Activated CD4-positive, alpha-beta T cell treated with anti-CD3 and anti-CD28 coated beads for 24 hours (primary cell): ENCODE measurements around the gene ZBED2.
"Not testable (repeated sequence)": the region's sequence is repeated elsewhere in the genome, so short reads cannot be mapped to it uniquely, and the experiment has no call there.

Experiments used
- DNase-seq, 2 donors: peaks; one replicate each; pipeline ENCODE4 v3.0.0-alpha.2; 2020; ENCODE audit warnings: low read depth in 2 of 2

Gene ZBED2

DNA sequence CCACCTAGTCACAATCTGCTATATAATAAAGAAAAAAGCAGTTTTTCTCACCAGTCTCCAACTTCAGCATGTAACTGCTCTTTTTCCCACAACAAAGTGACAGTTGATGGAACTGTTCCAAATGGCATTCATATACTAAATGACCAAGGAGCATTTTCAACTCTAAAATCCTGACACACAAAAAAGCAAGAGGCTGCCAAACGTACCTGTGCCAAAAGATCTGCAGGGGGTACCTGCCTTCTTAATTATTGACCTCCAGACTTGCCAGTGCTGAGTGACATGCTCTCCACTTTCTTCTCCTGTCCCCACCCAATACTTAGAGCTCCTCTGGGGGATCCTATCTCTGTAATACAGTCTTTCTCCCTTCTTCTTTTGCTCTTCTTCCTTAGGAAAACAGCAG is 18.0 kb downstream of the ZBED2 start:
- no peak for DNase-seq

DNA sequence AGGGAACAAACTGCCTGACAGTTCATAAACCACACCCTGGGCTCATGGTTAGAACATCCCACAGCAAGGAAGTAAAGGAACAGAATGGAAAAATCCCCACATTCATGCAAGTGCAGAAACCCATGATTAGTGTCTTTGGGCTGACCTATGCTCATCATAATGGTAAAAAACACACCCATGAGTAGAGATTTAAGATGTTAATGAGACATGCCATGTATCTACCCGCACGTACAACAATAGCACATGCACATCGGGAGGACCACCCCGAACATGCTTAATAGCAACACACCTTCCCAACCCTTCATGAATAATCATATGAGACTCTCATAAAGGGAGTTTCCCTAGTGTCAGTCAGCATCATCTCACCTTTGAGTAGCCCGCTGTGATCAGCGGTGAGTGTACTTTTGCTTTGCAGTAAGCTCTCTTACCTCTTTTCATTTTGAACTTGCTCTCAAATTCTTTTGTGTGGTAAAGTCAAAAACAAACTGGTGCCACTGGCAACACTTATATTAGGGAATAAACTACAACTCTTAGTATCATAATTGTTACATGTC is 23.2 kb downstream of the ZBED2 start:
- DNase-seq: no peak

DNA sequence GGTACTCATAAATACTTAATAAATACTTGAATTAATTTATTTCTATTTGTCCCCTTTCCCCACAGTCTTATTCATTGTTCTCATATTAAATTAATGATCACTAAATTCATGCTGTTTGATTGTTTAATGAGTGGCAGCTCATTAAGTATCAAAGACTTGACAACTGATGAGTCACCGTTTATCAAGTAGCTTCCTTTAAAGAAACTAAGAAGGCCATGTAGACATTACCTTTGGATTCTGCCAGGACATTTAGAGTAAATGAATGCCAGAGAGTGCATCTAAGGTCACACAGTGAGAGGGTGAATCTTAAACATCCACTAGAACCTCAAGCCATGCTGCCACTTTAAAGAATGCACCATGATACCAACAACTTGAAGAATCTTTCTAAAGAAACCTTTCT is 23.9 kb downstream of the ZBED2 start:
- DNase-seq: no peak

DNA sequence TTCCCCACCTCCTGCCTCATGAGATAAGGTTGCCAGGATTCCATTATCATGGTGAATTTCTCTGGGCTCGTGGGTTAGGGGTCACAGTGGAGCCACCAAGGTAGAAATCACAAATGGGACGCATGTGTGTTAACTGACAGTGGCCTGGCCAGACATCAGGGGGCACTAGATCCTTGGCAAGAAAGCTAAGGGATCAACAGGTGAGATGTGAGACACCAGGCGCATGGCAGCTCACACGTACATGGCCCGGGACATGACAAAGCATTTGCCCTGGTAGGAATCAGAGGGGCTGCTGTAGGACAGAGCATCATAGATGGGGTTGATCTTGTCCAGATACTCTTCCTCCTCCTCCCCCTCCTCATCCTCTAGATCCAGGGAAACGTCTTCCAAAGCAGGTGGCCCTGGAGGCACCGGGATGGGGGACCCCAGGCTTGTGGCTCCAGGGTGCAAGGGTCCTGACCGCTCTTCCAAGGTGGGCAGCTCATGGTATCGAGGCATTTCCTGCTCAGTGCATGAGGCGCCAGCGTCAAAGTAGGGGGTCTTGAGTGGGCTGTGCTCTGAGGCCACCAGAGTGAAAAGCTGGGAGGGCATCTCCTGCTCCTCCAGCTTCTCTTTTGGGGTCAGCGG is 24.6 kb downstream of the ZBED2 start:
- no peak for DNase-seq

DNA sequence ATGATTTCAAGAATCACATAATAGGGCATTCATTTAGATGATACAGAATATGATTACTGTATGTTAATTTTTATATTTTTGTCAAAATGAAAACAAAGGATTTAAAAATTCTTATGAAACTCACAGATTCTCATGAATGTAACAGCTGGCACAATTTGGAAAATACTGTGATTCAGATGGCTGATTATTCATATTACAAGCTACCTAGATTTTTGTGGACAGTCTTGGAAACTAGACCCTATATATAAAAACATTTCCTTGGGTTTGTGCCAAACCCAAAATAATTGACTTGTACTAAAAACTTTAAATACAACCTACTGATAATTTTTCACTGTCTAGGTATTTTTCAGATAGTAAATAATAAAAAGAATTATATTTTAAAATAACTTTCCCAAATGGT is 26.2 kb downstream of the ZBED2 start:
- DNase-seq: no peak

DNA sequence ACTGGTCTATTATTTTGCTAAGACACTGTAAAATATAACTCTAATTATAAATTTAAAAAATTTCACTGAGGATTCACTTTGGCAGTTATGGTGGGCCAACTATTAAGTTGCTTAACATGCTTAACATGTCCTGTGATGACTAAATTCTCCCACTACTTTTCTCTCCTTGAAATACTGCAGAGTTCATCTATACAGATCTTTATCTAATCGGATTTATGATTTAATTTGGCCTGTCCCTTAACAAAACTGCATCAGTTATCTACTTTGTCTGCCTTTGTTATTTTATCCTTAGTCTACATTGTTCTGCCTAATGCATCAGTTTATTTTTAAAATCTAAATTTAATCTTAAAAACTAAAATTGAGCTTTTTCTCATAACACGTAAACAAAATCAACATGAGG is 26.8 kb downstream of the ZBED2 start:
- DNase-seq: no peak

DNA sequence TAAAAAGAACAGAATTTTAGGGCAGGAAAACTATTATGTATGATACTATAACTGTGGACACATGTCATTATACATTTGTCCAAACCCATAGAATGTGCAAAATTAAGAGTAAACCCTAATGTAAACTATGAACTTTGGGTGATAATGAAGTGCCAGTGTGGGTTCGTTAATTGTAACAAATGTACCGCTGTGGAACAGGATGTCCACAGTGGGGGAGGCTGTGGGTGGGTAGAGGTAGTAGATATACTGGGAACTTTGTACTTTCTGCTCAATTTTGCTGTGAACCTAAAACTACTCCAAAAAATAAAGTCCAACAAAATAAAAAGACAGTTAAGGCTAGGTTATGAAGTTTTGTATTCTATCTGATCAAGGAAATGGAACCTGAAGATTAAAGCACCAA is 28.3 kb downstream of the ZBED2 start:
- DNase-seq: no peak

DNA sequence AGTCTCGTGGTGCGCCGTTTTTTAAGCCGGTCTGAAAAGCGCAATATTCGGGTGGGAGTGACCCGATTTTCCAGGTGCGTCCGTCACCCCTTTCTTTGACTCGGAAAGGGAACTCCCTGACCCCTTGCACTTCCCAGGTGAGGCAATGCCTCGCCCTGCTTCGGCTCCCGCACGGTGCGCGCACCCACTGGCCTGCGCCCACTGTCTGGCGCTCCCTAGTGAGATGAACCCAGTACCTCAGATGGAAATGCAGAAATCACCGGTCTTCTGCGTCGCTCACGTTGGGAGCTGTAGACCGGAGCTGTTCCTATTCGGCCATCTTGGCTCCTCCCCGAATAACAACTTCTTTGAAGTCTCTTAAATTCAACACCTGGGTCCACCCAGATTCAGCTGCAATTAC is 33.2 kb downstream of the ZBED2 start:
- DNase-seq: not testable (repeated sequence)

DNA sequence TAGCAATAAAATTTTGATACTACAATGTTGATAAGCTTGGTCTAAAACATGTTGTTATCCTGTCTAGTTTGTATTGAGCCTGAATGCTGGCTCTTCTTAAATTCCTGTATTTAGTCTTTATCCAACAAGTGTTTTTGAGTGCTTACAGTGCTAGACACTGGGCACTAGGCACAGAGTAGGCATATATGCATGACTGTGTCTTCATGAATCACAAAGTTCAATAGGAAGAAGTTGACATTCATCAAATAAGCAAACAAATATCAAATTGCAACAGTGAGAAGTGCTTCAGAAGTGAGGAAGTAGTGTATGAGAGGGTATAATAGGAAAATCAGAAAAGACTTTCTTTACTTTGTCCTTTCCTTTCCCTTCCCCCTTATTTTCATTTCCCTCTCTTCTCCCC is 46.4 kb downstream of the ZBED2 start:
- no peak for DNase-seq

DNA sequence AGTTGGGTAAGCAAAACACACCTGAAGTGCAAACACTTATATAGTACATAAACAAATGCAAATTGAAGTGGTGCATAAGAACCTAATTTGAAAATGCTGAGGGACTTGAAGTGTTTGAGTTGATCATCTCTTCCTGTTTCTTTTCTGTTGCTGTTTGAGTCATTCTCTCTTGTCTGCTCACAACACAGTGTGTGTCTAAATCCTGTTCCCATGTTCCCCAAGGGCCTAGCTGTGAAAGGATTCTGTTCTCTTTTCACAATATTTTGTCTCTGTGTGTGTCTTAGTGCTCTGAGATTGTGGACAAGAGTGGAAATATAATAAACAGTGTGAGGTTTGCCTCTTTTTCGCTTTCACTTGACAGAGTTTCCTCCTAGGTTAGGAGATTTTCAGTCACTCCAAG is 47.1 kb downstream of the ZBED2 start:
- no peak for DNase-seq

DNA sequence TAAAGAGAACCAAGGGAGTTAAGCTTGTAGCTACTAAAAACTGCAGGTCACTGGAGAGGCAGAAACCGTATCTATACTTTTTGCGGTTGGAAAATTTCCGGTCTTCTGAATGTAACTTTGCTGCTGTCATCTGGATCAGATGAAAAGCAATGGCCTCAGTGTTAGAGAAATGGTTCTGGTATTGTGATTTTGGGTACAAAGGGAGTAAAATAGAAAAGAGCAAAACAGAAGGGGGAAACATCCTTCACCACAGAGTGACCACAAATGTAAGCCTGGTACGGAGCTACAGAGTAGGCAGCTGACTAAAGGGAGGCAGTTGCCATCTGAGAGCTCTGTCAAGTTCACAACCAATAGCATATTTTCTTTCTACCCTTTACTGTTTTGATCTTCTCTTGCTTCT is 47.5 kb downstream of the ZBED2 start:
- no peak for DNase-seq

DNA sequence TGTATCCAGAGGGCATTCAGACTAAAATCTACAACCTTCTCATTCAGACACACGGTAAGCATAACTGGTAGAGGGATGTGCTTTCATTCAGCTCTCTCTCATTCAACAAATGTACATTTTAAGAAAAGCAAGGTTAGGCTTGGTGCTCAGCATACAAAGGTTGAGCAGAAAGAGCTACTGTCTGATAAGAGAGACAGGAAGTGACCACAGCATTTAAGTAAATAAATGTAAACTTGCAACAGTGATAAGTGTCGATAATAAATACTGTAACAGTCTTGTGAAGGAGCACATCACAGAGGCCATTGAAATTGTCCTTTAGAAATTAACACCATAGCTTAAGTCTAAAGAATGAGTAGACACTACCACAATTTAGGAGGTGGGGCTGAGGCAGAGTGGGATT is 49.8 kb downstream of the ZBED2 start:
- DNase-seq: no peak
